GM23338 (cell line): Measurements from ENCODE around the gene RIMOC1.

Experiments used
- CREB1 ChIP-seq: fragments of 250-450 bp; sonication (Bioruptor Pico); IDR thresholded peaks from 2 replicates; pipeline ENCODE4 v1.5.0; 2020; ENCODE audit warnings: low read depth, mild to moderate bottlenecking, moderate library complexity
- CTCF ChIP-seq, 2 experiments: fragments of 200-600 bp in 1 of 2; sonication (generic) in 1 of 2; conservative IDR thresholded peaks; 2 replicates each; pipeline versions ENCODE4 v1.5.1 to v1.6.1; 2016 to 2017; ENCODE audit warnings: antibody characterized with exemption in 2 of 2, low read depth in 2 of 2, mild to moderate bottlenecking in 2 of 2, moderate library complexity in 1 of 2
- ETS1 ChIP-seq: IDR thresholded peaks from 2 replicates; pipeline ENCODE4 v1.6.1; 2016; ENCODE audit warnings: antibody characterized with exemption
- EZH2 ChIP-seq: fragments of 200-600 bp; sonication (generic); IDR thresholded peaks from one replicate; pipeline ENCODE4 v1.8.0; 2017; ENCODE audit warnings: antibody characterized with exemption, mild to moderate bottlenecking, low read depth; ENCODE audit not compliant: unreplicated experiment
- EZH2phosphoT487 ChIP-seq: fragments of 200-600 bp; sonication (generic); IDR thresholded peaks from one replicate; pipeline ENCODE4 v1.8.1; 2018; ENCODE audit warnings: antibody characterized with exemption; ENCODE audit not compliant: unreplicated experiment
- JUNB ChIP-seq: IDR thresholded peaks from one replicate; pipeline ENCODE4 v1.6.1; 2016; ENCODE audit warnings: antibody characterized with exemption; ENCODE audit not compliant: unreplicated experiment
- NANOG ChIP-seq: IDR thresholded peaks from 2 replicates; pipeline ENCODE4 v1.6.1; 2016; ENCODE audit warnings: antibody characterized with exemption, borderline replicate concordance
- POLR2AphosphoS5 ChIP-seq: IDR thresholded peaks from 2 replicates; pipeline ENCODE4 v1.6.1; 2016; ENCODE audit warnings: antibody characterized with exemption, low read depth
- REST ChIP-seq: IDR thresholded peaks from one replicate; pipeline ENCODE4 v1.6.1; 2018; ENCODE audit warnings: antibody characterized with exemption; ENCODE audit not compliant: unreplicated experiment
- STAT1 ChIP-seq: IDR thresholded peaks from one replicate; pipeline ENCODE4 v1.6.1; 2016; ENCODE audit warnings: antibody characterized with exemption; ENCODE audit not compliant: unreplicated experiment
- ZNF114 ChIP-seq: fragments of 250-450 bp; sonication (Bioruptor Pico); IDR thresholded peaks from 2 replicates; pipeline ENCODE4 v1.5.0; 2020; ENCODE audit warnings: mild to moderate bottlenecking, moderate library complexity

GRCh38 chr5:41876678-41877077 is 27.5 kb upstream of the RIMOC1 start:
- TF ChIP-seq CREB1 (CRISPR knock-in tag) (no peak), EZH2 (no peak), POLR2AphosphoS5 (no peak), CTCF (conservative IDR thresholded peaks at IDR 0.05; ENCODE audit: low read depth in 2 of 2) (no peak), REST (no peak), STAT1 (no peak), EZH2phosphoT487 (no peak), ETS1 (no peak), NANOG (no peak), ZNF114 (CRISPR knock-in tag) (no peak), JUNB (no peak)
